Uterus (tissue), 4 donors: ENCODE measurements around the gene AUTS2. TPM values are rescaled to one million over a fixed set of nuclear protein-coding genes. Genes with fewer than 3 reads are reported as not detected.

Source experiments
- DNase-seq, 2 donors: peaks; one replicate each; pipeline ENCODE4 v3.0.0-alpha.2; 2019 to 2020
- H3K27ac ChIP-seq, 2 donors: fragments of 200-600 bp; sonication (generic); 1 replicate in 1 of 2; 2 replicates in 1 of 2; pipeline ENCODE4 v1.5.1; 2016 to 2018
- H3K27me3 ChIP-seq, 2 donors: fragments of 200-600 bp; sonication (generic); one replicate each; pipeline ENCODE4 v1.5.1; 2018 to 2019; ENCODE audit warnings: control low read depth in 1 of 2
- H3K36me3 ChIP-seq, 2 donors: fragments of 200-600 bp; sonication (generic); one replicate each; pipeline ENCODE4 v1.5.1; 2019; ENCODE audit warnings: control low read depth in 1 of 2
- H3K4me1 ChIP-seq, 2 donors: fragments of 200-600 bp; sonication (generic); one replicate each; pipeline ENCODE4 v1.5.1; 2018 to 2019; ENCODE audit warnings: control low read depth in 1 of 2
- H3K4me3 ChIP-seq, 2 donors: fragments of 200-600 bp; sonication (generic); 1 replicate in 1 of 2; 2 replicates in 1 of 2; pipeline ENCODE4 v1.5.1; 2018 to 2019; ENCODE audit warnings: mild to moderate bottlenecking in 1 of 2
- H3K9me3 ChIP-seq, 2 donors: fragments of 200-600 bp; sonication (generic); one replicate each; pipeline ENCODE4 v1.5.1; 2019; ENCODE audit warnings: control low read depth in 1 of 2
- CTCF ChIP-seq, 4 experiments: fragments of 200-600 bp in 2 of 4; fragments of 450-650 bp in 2 of 4; sonication (generic) in 2 of 4; IDR thresholded peaks; one replicate each; pipeline ENCODE4 v1.5.1; 2016 to 2019; ENCODE audit warnings: antibody characterized with exemption in 4 of 4, mild to moderate bottlenecking in 2 of 4, moderate library complexity in 1 of 4
- POLR2A ChIP-seq, 2 donors: fragments of 450-650 bp; IDR thresholded peaks; one replicate each; pipeline ENCODE4 v1.6.1; 2016; ENCODE audit warnings: antibody characterized with exemption in 2 of 2, mild to moderate bottlenecking in 1 of 2, moderate library complexity in 1 of 2
- intact Hi-C: fragments of 100-400 bp; cut with DNase I; formaldehyde crosslinking; loops from one replicate; pipeline ENCODE4 v1.15.1; 2023; ENCODE audit warnings: low total_unique reads
- total RNA-seq, 4 donors: library from RNA; depleted of rRNA in 3 of 4; stranded (reverse); fragments of >200 nt in 3 of 4; gene quantifications; one replicate each; pipeline versions ENCODE4 v1.1.0 to v1.2.4, GENCODE V29; 2014 to 2023
- donor health status: DM: yes; HTN: yes; CAD: no.

The AUTS2 gene
- total RNA-seq, 4 donors from 2014 or later, result 10.5 to 58.2 (median 30.0) TPM

- TF ChIP-seq POLR2A (IDR thresholded peaks at IDR 0.05), result no peak
- no peak for TF ChIP-seq CTCF (IDR thresholded peaks at IDR 0.05)
- DNase-seq, result no peak
- Histone ChIP-seq H3K36me3 (no peaks in the 10 kb centered on the region), H3K27me3 (no peaks in the 10 kb centered on the region), H3K4me3 (no peak overlapping the region), H3K4me1 (no peaks in the 10 kb centered on the region), H3K27ac (no peak overlapping the region), H3K9me3 (no peaks in the 10 kb centered on the region)
- intact Hi-C loops, result no loop called here
Observed at GRCh38 chr7:70341446-70341845, 743.2 kb downstream of the AUTS2 start.

- intact Hi-C loops, result no loop called here
- no peak overlapping the region for H3K4me3 ChIP-seq
- no peaks in the 10 kb centered on the region for H3K36me3 ChIP-seq
- no peak overlapping the region for H3K27ac ChIP-seq
- no peak for DNase-seq
- TF ChIP-seq POLR2A (IDR thresholded peaks at IDR 0.05) (no peak), CTCF (IDR thresholded peaks at IDR 0.05) (no peak)
- no peaks in the 10 kb centered on the region for H3K4me1 ChIP-seq
- no peaks in the 10 kb centered on the region for H3K9me3 ChIP-seq
- H3K27me3 ChIP-seq, result no peaks in the 10 kb centered on the region
Observed at GRCh38 chr7:70343519-70343918, 745.2 kb downstream of the AUTS2 start.

- H3K4me1 ChIP-seq, result no peaks in the 10 kb centered on the region
- H3K27me3 ChIP-seq, result no peaks in the 10 kb centered on the region
- no peaks in the 10 kb centered on the region for H3K9me3 ChIP-seq
- intact Hi-C loops, result no loop called here
- no peaks in the 10 kb centered on the region for H3K36me3 ChIP-seq
- no peak overlapping the region for H3K27ac ChIP-seq
- no peak for DNase-seq
- no peak for TF ChIP-seq CTCF (IDR thresholded peaks at IDR 0.05)
- no peak for TF ChIP-seq POLR2A (IDR thresholded peaks at IDR 0.05)
- H3K4me3 ChIP-seq, result no peak overlapping the region
Observed at GRCh38 chr7:70344726-70345125, 746.5 kb downstream of the AUTS2 start.

GRCh38 chr7:70346844-70347462 is 748.7 kb downstream of the AUTS2 start:
- H3K27me3 ChIP-seq, result no peaks in the 10 kb centered on the region
- no peak for DNase-seq
- no peaks in the 10 kb centered on the region for H3K9me3 ChIP-seq
- no peak overlapping the region for H3K27ac ChIP-seq
- no peak for TF ChIP-seq CTCF (IDR thresholded peaks at IDR 0.05)
- intact Hi-C loops, result no loop called here
- H3K4me1 ChIP-seq, result no peaks in the 10 kb centered on the region
- no peaks in the 10 kb centered on the region for H3K36me3 ChIP-seq
- H3K4me3 ChIP-seq, result no peak overlapping the region

- H3K4me1 ChIP-seq, result no peaks in the 10 kb centered on the region
- no peak for DNase-seq
- no peaks in the 10 kb centered on the region for H3K9me3 ChIP-seq
- H3K36me3 ChIP-seq, result no peaks in the 10 kb centered on the region
- TF ChIP-seq POLR2A (IDR thresholded peaks at IDR 0.05), result no peak
- no peak for TF ChIP-seq CTCF (IDR thresholded peaks at IDR 0.05)
- intact Hi-C loops, result no loop called here
- no peak overlapping the region for H3K4me3 ChIP-seq
- no peaks in the 10 kb centered on the region for H3K27me3 ChIP-seq
- H3K27ac ChIP-seq, result no peak overlapping the region
Observed at GRCh38 chr7:70347463-70348254, 749.4 kb downstream of the AUTS2 start.
